Medulla oblongata (tissue), 1 donor: ENCODE results near the gene ZFHX3.

Experiments
- DNase-seq: peaks from one replicate; pipeline ENCODE4 v3.0.0-alpha.2; 2015; ENCODE audit errors: extremely low spot score

The ZFHX3 gene

DNA sequence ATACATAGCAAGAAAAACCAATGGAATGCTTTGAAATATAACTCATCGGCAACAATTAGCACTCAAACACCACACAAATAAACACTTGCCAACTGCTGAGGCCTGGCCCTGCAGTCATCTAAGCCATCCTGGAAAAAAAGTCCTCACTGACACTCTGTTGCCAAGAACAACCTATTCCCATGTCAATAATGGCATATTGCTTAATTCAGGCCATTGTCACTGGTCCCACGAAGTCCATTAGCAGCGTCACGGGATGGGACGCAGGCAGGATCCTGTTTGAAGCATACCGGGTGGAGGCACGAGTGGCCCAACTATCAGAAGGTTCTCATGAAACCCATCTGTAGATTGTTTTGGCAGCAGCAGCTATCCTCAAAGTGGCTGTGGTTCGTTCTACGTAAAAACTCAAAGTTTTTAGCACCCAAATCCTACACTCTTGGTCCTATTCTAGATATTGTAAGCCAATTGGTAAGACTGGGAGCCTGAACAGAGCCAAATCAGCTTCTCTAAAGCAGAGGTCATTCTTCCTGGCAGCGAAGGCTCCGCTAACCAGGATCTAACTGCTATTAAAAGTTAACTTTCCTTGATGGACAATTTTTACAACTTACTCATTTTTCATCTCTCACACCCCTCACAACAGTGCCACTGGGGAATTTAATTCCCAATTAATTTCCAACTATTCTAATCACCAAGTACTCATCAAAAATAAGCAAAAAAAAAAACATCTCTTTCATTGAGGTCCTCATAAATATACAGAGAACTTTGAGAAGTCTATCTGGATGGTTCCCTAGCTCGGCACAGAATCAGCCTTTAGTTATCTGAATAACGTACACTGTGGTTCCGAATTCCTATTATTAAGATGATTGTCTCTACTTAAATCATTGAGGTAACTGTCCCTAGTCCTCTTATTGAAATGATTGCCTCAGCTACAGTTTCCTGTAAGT is 91.5 kb downstream of the ZFHX3 start:
- DNase-seq = no peak

- DNase-seq = no peak
Measured at GRCh38 chr16:72952811-72953271, 95.1 kb downstream of the ZFHX3 start.

- no peak for DNase-seq
Measured at GRCh38 chr16:72952404-72952803, 95.5 kb downstream of the ZFHX3 start.

GRCh38 chr16:72951916-72952315 is 96.0 kb downstream of the ZFHX3 start:
- no peak for DNase-seq

GRCh38 chr16:72950669-72951068 is 97.3 kb downstream of the ZFHX3 start:
- DNase-seq = no peak

GRCh38 chr16:72948238-72948829 is 99.6 kb downstream of the ZFHX3 start:
- no peak for DNase-seq

DNA sequence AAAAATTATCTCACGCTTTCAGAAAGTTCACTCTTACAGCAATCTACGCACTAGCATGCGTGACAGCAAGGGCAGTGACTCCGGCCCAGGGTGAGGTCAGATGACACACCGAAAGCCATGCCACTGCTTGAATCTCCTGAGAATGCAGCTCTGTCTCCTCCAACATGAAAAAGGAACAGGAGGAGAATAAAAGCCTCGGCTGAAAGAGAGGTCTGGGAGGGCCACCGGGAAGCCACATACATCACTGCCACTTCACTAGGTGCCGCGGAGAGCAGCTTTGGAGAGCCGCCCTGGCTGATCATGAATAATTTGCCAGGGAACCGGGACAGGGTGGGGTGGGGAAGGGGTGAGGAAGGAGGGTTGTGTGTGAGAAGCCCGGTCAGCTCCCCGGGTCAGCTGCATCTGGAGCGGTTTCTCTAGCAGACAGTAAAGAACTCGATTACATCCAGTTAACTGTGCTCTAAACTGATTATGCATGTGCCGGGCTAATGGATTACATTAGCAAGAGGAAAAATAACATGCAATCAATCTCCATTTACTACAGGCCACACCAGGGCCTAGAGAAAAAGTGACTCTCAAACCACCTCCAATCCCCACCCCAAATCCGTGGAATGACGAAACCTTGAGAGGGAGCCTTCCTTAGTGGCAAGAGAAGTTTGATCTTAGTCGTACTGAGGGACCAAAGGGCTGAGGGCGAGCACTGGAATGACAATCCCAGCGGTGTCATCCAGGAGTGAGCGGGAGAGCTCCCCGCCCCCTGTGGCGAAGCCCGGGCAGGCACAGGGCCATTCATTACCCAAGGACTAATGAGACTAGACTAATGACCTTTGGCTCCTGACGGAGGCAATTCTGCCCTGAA is 100.3 kb downstream of the ZFHX3 start:
- no peak for DNase-seq

DNA sequence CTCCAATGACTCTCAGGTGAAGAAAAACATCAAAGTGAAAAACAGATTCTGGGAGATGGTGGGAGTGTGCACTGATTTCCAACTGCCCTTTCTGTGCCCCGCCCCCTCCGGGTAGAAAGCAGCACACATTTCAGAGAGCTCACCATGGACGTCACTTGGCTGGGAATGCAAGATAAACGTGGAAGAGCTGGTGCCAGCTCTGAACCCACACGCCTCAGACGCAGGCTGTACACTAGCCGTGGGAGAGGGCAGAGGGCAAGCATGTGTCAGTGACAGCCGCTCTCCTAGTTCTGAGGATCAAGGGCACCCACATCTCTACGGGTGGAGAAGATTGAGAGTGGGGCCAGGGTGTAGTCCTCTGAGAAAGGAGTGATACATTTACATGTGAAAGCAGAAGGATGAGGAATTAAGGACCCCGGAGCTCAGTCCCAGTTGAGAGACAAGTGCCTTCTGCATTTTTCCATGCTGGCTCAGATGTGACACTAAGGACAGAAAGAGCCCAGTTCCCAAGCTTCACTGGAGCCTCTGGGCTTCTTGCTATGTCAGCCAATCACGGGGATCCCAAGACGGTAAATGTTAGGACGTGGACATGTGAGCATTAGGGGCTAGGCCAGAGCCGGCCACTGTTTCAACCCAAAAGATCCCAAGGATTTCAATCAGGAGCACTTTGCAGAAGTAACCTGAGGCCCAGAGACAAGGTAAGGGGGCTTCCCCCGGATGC is 101.3 kb downstream of the ZFHX3 start:
- no peak for DNase-seq

DNA sequence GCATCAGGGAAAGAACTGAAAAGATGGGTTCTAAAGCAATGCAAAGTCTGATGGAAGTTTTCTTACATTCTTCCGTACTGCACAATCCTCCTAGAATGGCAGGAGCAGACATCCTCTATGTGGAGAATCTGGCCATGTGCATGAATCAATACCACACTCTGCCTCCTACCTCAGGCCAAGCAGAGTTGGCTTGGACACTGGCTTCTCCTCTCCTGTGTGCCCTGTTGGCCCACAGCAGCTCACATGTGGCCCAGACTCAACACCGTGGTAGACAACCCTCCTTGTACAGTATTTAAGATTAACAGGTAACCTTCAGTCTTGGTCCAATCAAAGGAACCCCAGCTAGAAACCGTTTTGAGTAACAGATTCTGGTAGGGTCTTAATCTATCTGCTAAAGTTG is 101.9 kb downstream of the ZFHX3 start:
- no peak for DNase-seq

- no peak for DNase-seq
Measured at GRCh38 chr16:72945611-72946010, 102.3 kb downstream of the ZFHX3 start.

DNA sequence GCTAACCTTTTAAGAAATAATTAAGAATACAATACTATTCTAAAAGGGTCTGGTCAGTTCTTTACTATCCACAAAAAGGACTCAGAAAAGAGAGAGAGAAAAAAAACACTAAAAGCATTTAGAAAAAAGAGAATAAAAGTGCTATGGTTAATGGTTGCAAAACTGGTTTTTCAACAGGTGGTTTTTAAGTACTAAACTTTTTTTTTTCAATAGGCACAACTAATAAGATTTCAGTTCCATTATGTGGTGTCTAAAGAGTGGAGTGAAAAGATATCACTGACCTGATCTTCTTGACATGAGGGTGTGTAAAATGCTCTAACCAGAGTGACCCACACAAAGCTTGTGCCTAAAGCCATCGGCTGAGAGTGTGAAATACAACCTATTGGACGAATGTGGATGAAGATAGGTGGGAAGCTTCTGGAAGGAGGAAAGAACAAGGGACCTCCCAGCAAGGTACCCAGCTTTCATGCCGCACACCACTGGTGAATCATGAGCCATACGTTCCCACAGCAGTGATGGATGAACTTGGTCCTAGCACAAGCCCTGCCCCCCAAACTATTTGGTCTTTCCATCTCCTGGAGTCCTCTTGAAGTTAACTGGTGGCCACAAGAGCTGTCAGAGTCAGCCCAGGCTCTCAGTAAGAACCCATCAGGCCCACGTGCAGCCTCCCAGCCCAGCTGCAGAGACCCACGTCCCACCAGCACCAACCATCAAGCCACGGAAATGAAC is 103.0 kb downstream of the ZFHX3 start:
- DNase-seq = no peak

GRCh38 chr16:72942021-72942420 is 105.9 kb downstream of the ZFHX3 start:
- DNase-seq = no peak

GRCh38 chr16:72940886-72941285 is 107.0 kb downstream of the ZFHX3 start:
- no peak for DNase-seq

GRCh38 chr16:72939247-72939646 is 108.7 kb downstream of the ZFHX3 start:
- DNase-seq = peak; percentile 31

DNA sequence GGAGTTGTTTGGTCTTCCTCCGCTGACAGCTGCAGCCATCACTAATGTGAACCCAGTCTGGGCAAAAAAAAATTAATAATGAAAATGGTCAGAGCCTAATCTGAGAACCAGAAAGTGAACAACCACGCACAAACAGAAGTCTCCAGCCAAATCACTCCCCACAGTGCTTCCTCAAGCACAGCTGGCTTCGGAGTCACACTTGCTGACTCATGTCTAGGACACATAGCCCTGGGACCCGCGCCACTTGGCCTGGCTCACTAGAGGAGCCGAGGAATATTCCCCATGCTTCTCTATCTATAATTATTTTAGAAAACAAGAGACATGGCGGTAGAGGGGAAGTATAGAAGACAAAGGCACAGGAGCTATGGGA is 109.1 kb downstream of the ZFHX3 start:
- DNase-seq = peak; percentile 63

- no peak for DNase-seq
Measured at GRCh38 chr16:72937916-72938794, 109.8 kb downstream of the ZFHX3 start.

- no peak for DNase-seq
Measured at GRCh38 chr16:72937360-72937759, 110.6 kb downstream of the ZFHX3 start.

DNA sequence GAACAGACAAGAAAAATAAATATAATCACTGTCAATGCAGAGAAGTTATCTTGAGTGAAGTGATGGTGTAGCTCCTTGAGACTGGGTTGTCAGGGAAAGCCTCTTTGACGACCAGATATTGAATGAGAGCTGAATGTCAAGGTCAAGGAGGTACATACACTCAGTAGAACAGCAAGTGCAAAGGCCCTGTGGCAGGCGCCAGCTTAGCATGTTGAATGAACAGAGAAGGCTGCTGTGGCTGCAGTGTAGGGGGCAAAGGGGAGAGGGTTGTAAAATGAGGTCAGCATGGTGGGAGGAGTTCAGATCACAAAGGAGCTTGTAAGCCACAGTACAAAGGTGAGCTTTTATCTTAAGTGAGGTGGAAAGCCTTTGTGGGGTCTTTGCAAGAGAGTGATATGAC is 111.5 kb downstream of the ZFHX3 start:
- DNase-seq = no peak

DNA sequence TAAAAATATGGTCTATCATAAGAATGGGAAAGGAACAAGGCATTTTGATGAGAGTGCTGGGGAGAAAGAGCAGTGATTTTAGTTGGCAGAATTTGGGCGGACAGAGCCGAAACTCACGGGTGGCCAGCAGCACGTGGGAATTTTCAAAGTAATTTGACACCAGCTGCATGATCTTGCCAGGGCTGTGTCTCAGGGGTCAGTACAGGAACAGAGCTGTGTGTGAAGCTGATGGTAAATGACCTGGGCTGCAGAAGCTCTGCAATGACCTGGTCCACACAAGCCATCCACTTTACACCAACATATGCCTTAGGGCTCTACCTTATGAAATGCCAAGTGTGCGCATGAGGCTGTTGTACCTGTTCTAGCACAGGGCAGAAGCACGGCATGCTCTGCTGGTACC is 112.0 kb downstream of the ZFHX3 start:
- no peak for DNase-seq
